HG03139 (cell line): ENCODE measurements around the gene KLRC3.
"Not testable (repeated sequence)": the region's sequence is repeated elsewhere in the genome, so short reads cannot be mapped to it uniquely, and the experiment has no call there.

Experiments
- ATAC-seq: cut with Tn5 transposase; IDR thresholded peaks from one replicate; pipeline ENCODE4 v1.9.1; 2021; ENCODE audit not compliant: unreplicated experiment

The KLRC3 gene

GRCh38 chr12:10371893-10372535 is 48.4 kb downstream of the KLRC3 start:
- ATAC-seq = not testable (repeated sequence)

GRCh38 chr12:10369557-10370415 is 50.6 kb downstream of the KLRC3 start:
- no peak for ATAC-seq

GRCh38 chr12:10368206-10369171 is 51.9 kb downstream of the KLRC3 start:
- no peak for ATAC-seq

- not testable (repeated sequence) for ATAC-seq
Measured at GRCh38 chr12:10367714-10368113, 52.7 kb downstream of the KLRC3 start.

GRCh38 chr12:10366875-10367274 is 53.5 kb downstream of the KLRC3 start:
- ATAC-seq = no peak

GRCh38 chr12:10365696-10366405 is 54.5 kb downstream of the KLRC3 start:
- ATAC-seq = no peak

- ATAC-seq = peak; percentile 34
Measured at GRCh38 chr12:10364815-10365622, 55.4 kb downstream of the KLRC3 start.

GRCh38 chr12:10363914-10364814 is 56.2 kb downstream of the KLRC3 start:
- ATAC-seq = peak; percentile 88

GRCh38 chr12:10363658-10363913 is 56.8 kb downstream of the KLRC3 start:
- ATAC-seq = no peak

- ATAC-seq = no peak
Measured at GRCh38 chr12:10362828-10363657, 57.4 kb downstream of the KLRC3 start.

GRCh38 chr12:10362325-10362724 is 58.1 kb downstream of the KLRC3 start:
- no peak for ATAC-seq
